Brain microvascular endothelial cell (primary cell): ENCODE data around the gene NDUFA12.

Source experiments
- DNase-seq: peaks from one replicate; pipeline ENCODE4 v3.0.0-alpha.2; 2020
- H3K27ac ChIP-seq: fragments of 250-450 bp; sonication (Bioruptor Pico); 2 replicates; pipeline ENCODE4 v1.5.1; 2020; ENCODE audit warnings: mild to moderate bottlenecking, moderate library complexity
- H3K27me3 ChIP-seq: fragments of 250-450 bp; sonication (Bioruptor Pico); replicated peaks from 2 replicates; pipeline ENCODE4 v1.5.1; 2020; ENCODE audit warnings: mild to moderate bottlenecking
- H3K36me3 ChIP-seq: fragments of 250-450 bp; sonication (Bioruptor Pico); replicated peaks from 2 replicates; pipeline ENCODE4 v1.5.1; 2020; ENCODE audit warnings: mild to moderate bottlenecking
- H3K4me3 ChIP-seq: 2 replicates; pipeline ENCODE4 v1.5.1; 2011; ENCODE audit warnings: low read depth, mild to moderate bottlenecking, control low read depth, low read length, moderate library complexity
- in situ Hi-C: cut with HindIII; loops from 2 replicates; pipeline ENCODE4 v1.10.0; 2017; ENCODE audit warnings: low sequenced_read_pairs, low pct_ligation_motif_present
- TF ChIP-seq, protein P1 (sequence below): IDR thresholded peaks from 2 replicates; pipeline ENCODE4 v1.5.1; 2011; ENCODE audit warnings: low read depth, mild to moderate bottlenecking, moderate library complexity, low read length, control low read depth, inconsistent platforms; ENCODE audit errors: missing control alignments

The NDUFA12 gene

DNA sequence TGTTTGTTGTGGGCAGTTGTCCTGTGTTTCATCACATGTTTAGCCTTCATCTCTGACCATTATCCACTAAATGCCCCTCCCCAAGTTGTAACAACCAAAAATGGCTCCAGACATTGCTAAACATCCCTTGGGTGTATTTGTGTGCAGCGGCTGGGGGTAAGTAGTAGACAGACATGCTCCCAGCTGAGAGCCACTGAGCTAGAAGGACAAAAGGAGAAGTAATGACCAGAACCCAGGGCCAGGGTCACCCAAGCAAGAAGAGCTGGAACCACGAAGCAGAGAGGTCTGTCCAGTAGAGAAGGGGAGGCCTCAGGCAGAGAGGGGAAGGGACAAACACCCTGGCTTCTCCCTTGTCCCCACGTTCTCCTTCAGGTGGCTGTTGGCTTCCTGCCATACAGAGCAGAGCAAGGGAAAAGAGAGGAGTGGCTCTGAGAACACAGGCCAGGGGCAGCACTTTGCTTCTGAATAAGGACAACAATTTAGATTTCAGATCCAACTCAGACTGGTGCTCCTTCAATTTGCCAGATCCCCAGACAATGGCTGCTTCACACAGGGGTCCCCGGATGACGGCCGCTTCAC lies 55.2 kb downstream of the NDUFA12 start:
- no peaks in the 10 kb centered on the region for H3K36me3 ChIP-seq
- no peak for DNase-seq
- no peaks in the 10 kb centered on the region for H3K27me3 ChIP-seq
- TF ChIP-seq, protein P1, sequence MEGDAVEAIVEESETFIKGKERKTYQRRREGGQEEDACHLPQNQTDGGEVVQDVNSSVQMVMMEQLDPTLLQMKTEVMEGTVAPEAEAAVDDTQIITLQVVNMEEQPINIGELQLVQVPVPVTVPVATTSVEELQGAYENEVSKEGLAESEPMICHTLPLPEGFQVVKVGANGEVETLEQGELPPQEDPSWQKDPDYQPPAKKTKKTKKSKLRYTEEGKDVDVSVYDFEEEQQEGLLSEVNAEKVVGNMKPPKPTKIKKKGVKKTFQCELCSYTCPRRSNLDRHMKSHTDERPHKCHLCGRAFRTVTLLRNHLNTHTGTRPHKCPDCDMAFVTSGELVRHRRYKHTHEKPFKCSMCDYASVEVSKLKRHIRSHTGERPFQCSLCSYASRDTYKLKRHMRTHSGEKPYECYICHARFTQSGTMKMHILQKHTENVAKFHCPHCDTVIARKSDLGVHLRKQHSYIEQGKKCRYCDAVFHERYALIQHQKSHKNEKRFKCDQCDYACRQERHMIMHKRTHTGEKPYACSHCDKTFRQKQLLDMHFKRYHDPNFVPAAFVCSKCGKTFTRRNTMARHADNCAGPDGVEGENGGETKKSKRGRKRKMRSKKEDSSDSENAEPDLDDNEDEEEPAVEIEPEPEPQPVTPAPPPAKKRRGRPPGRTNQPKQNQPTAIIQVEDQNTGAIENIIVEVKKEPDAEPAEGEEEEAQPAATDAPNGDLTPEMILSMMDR, result no peak
- in situ Hi-C loops, result no loop called here
- H3K4me3 ChIP-seq, result no peak overlapping the region
- H3K27ac ChIP-seq, result no peak overlapping the region

DNA sequence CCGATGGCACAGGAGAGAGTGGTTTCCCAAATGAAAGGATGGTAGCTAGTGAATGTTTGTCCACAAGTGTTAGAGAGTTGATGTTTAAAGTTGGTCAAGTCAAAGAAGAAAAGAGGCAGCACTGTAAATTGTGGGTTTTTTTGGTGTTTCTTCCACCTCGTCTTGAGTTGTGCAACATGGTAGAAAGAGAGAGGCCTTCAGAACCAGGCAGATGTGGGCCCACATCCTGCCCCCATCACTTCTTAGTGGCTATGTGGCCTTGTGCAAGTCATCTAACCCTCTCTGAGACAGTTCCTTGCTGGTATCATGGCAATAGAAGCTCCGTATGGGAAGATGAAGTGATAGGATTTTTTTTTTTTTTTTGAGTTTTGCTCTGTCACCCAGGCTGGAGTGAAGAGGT lies 60.8 kb downstream of the NDUFA12 start:
- no peak for DNase-seq
- Histone ChIP-seq H3K36me3 (no peaks in the 10 kb centered on the region), H3K4me3 (no peak overlapping the region), H3K27ac (no peak overlapping the region), H3K27me3 (no peaks in the 10 kb centered on the region)
- TF ChIP-seq, protein P1, result no peak
- in situ Hi-C loops, result no loop called here

DNA sequence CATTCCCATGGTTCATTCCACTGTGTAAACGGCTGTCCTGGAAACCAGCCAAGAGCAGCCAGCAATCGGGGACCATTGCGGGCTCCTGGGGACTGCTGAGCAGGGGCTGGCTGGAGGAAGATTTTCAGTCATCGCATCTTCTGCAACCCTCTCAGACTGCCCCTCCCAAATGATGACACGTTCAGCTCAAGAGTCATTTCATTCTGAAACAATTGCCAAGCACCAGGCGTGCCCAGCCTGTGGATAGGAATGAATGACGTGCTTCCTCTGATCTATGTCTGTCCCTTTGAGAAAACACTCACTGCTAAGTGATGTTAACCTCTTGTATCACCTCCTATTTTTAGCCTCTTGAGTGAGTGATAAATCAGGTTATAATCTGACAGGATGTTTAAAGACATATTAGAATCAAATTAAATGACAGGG lies 62.0 kb downstream of the NDUFA12 start:
- no peak overlapping the region for H3K4me3 ChIP-seq
- peak; percentile 96 for DNase-seq
- in situ Hi-C loops, result no loop called here
- H3K27me3 ChIP-seq, result no peaks in the 10 kb centered on the region
- TF ChIP-seq, protein P1, result no peak
- peak overlapping the region; percentile 71 for H3K27ac ChIP-seq
- H3K36me3 ChIP-seq, result no peaks in the 10 kb centered on the region

DNA sequence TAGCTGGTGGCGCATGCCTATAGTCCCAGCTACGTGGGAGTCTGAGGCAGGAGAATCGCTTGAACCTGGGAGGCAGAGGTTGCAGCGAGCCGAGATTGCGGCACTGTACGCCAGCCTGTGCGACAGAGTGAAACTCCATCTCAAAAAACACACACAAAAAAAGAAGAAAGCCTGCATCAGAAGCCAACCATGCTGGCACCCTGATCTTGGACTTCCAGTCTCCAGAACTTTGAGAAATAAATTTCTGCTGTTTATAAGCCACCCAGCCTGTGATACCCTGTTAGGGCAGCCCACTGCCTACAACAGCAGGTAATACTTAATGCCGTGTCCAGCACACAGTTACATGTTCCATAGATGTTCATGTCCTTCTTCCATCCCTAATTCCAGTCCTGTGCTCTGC lies 62.7 kb downstream of the NDUFA12 start:
- in situ Hi-C loops, result no loop called here
- Histone ChIP-seq H3K27ac (peak overlapping the region; percentile 71), H3K27me3 (no peaks in the 10 kb centered on the region), H3K4me3 (no peak overlapping the region), H3K36me3 (no peaks in the 10 kb centered on the region)
- no peak for DNase-seq
- TF ChIP-seq, protein P1, result no peak

DNA sequence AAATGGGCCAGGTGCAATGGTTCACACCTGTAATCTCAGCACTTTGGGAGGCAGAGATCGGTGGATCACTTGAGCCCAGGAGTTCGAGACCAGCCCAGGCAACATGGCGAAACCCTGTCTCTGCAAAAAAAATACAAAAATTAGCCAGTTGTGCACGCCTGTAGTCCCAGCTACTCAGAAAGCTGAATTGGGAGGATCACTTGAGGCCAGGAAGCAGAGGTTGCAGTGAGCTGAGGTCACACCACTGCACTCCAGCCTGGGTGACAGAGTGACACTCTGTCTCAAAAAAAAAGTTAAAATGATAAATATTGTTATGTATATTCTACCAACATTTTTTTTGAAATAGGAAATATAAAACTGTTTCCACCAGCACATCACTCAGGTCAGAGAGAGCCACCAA lies 64.9 kb downstream of the NDUFA12 start:
- no peak for DNase-seq
- H3K36me3 ChIP-seq, result no peaks in the 10 kb centered on the region
- no peak overlapping the region for H3K27ac ChIP-seq
- H3K4me3 ChIP-seq, result no peak overlapping the region
- no peaks in the 10 kb centered on the region for H3K27me3 ChIP-seq
- TF ChIP-seq, protein P1, result no peak
- in situ Hi-C loops, result no loop called here

GRCh38 chr12:94930772-94931171 lies 72.7 kb downstream of the NDUFA12 start:
- TF ChIP-seq, protein P1, result no peak

More at GRCh38 chr12:94930772-94931171, 72.7 kb downstream of the NDUFA12 start:
- no peak overlapping the region for H3K27ac ChIP-seq
- DNase-seq, result no peak
- in situ Hi-C loops, result no loop called here
- no peaks in the 10 kb centered on the region for H3K36me3 ChIP-seq
- no peak overlapping the region for H3K4me3 ChIP-seq
- H3K27me3 ChIP-seq, result no peaks in the 10 kb centered on the region
